Measurements from ENCODE around the gene LRRC8D. TPM values are rescaled to one million over a fixed set of nuclear protein-coding genes. Genes with fewer than 3 reads are reported as not detected.

The LRRC8D gene
- total RNA-seq, 1 donor from 2014 or later = 22.2 TPM

DNA sequence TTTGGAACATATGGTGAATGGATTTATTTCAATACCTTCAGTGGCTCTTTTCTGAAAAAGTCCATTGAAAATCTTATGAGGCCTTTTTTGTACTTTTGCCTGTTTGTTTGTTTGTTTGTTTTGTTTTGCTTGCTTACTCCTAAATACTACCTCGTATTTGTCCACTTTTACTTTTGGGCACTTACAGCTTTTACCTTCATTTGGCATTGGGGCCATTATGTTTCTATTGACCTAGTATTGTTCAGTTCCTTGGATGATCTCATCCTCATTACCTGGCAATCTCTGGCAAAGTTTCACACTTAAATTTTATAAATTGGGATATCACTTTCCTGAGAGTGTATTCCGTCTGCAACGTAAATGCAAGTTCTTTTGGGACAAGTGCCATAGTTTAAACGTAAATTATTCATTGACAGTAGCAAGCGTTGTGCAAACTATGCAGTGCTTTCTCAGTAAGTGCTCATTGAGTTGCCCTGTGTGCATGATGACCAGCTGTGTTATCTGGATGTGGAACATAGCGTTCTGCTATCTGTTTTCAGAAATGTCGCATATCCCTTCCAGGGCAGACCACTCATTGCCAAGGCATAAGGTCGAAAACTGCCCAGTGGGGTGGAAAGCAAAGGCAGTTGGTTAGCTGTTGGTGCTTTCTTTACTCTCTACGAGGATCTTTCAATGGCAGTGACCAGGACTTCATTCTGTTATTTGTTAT lies 51.1 kb downstream of the LRRC8D start:
- peaks cover 14% of the 10 kb centered on the region for H3K36me3 ChIP-seq
- no peaks in the 10 kb centered on the region for H3K27me3 ChIP-seq (ENCODE audit: low read depth)
- H3K27ac ChIP-seq = no peak overlapping the region
- intact Hi-C loops (cut with DNase I) = no loop called here
- peaks cover 6% of the 10 kb centered on the region for H3K4me1 ChIP-seq
- no peak overlapping the region for H3K4me3 ChIP-seq
- ATAC-seq = peak in 1 of 2 donors; percentile 57
- TF ChIP-seq, protein P1, sequence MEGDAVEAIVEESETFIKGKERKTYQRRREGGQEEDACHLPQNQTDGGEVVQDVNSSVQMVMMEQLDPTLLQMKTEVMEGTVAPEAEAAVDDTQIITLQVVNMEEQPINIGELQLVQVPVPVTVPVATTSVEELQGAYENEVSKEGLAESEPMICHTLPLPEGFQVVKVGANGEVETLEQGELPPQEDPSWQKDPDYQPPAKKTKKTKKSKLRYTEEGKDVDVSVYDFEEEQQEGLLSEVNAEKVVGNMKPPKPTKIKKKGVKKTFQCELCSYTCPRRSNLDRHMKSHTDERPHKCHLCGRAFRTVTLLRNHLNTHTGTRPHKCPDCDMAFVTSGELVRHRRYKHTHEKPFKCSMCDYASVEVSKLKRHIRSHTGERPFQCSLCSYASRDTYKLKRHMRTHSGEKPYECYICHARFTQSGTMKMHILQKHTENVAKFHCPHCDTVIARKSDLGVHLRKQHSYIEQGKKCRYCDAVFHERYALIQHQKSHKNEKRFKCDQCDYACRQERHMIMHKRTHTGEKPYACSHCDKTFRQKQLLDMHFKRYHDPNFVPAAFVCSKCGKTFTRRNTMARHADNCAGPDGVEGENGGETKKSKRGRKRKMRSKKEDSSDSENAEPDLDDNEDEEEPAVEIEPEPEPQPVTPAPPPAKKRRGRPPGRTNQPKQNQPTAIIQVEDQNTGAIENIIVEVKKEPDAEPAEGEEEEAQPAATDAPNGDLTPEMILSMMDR (IDR thresholded peaks at IDR 0.05) = no peak
- no peaks in the 10 kb centered on the region for H3K9me3 ChIP-seq
- no peak for DNase-seq

DNA sequence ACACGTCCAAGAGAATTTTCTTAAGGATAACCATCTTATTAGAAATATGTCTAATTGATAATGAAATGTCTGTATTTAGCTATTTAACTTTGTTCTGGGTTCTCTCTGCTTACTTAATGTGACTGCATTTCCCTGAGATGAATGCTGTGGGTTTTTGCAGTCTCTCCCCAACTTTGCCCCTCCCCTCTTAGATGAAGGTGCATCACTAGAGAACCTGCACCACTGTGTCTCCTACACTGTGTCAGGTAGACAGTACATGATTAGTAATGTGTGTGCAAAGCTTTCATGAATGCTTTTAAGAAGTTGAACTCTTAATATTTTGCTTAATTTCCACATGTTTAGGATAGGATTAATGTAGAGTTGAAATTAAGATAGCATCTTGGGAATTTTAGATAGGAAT lies 51.7 kb downstream of the LRRC8D start:
- no peaks in the 10 kb centered on the region for H3K9me3 ChIP-seq
- DNase-seq (no peak), ATAC-seq (no peak)
- no peak overlapping the region for H3K27ac ChIP-seq
- H3K36me3 ChIP-seq = peaks cover 14% of the 10 kb centered on the region
- H3K4me3 ChIP-seq = no peak overlapping the region
- intact Hi-C loops (cut with DNase I) = no loop called here
- TF ChIP-seq, protein P1 (IDR thresholded peaks at IDR 0.05) = no peak
- no peaks in the 10 kb centered on the region for H3K27me3 ChIP-seq (ENCODE audit: low read depth)
- peaks cover 6% of the 10 kb centered on the region for H3K4me1 ChIP-seq

DNA sequence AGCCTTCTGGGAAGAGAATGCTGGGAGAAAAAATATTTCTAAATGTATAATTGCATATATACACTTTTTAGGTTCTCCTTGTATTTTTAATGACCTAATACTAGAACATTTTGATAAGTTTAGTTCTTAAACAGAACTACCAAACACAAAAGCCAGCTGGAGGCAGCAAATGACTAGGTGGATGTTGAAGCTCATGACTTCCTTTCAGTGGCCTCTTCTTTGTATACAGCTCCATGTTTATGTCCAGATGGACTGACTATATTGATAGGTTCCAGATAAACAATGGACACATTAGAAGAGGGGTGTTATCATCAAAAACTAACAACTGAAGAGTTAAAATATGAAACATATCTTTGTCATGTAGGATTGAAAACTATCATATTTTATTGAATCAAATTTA lies 52.5 kb downstream of the LRRC8D start:
- no peak overlapping the region for H3K4me3 ChIP-seq
- peaks cover 6% of the 10 kb centered on the region for H3K4me1 ChIP-seq
- DNase-seq = no peak
- peaks cover 14% of the 10 kb centered on the region for H3K36me3 ChIP-seq
- no peak overlapping the region for H3K27ac ChIP-seq
- TF ChIP-seq, protein P1 (IDR thresholded peaks at IDR 0.05) = no peak
- intact Hi-C loops (cut with DNase I) = no loop called here
- no peak for ATAC-seq
- H3K9me3 ChIP-seq = no peaks in the 10 kb centered on the region
- H3K27me3 ChIP-seq (ENCODE audit: low read depth) = no peaks in the 10 kb centered on the region

DNA sequence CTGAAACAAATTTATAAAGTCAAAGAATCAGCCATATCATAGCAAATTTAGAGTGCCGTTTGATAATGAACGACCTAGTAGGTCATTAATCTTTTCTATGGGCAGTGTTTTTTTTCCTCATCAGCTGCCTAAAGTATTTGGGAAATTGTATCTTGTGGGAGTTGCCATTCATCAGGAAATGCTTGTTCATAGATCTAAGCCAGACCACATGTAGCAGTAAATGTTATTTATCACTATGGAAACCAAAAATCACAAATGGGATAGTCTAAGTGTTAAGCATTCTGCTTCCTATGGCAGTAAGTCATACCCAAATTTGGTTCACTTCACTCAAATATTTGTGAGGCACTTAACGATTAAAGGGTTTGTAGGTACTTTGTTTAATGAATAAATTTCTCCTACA lies 52.9 kb downstream of the LRRC8D start:
- Histone ChIP-seq H3K27ac (no peak overlapping the region), H3K4me1 (peaks cover 6% of the 10 kb centered on the region), H3K27me3 (ENCODE audit: low read depth) (no peaks in the 10 kb centered on the region), H3K4me3 (no peak overlapping the region), H3K9me3 (no peaks in the 10 kb centered on the region), H3K36me3 (peaks cover 14% of the 10 kb centered on the region)
- intact Hi-C loops (cut with DNase I) = no loop called here
- DNase-seq = no peak
- TF ChIP-seq, protein P1 (IDR thresholded peaks at IDR 0.05) = no peak
- peak; percentile 64 to 78 for ATAC-seq

DNA sequence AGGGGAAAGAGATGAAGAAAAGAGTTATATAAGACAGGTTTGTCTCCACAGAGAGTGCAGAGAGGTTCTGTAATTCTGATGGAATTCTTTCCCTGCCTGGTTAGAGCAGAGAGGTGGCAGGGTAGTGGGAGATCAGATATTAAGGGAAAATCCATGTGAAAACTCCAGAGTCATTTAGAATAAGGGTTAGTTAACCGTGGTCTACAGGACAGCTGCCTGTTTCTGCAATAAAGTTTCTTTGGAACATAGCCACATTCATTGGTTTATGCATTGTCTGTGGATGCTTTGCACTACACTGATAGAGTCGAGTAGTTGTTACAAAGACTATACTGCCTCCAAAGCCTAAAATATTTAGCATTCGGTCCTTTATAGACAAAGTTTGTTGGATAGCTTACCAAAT lies 55.6 kb downstream of the LRRC8D start:
- H3K4me3 ChIP-seq = no peak overlapping the region
- H3K36me3 ChIP-seq = no peaks in the 10 kb centered on the region
- H3K9me3 ChIP-seq = no peaks in the 10 kb centered on the region
- TF ChIP-seq, protein P1 (IDR thresholded peaks at IDR 0.05) = no peak
- no peak for ATAC-seq
- DNase-seq = no peak
- no peak overlapping the region for H3K27ac ChIP-seq
- intact Hi-C loops (cut with DNase I) = no loop called here
- H3K27me3 ChIP-seq (ENCODE audit: low read depth) = no peaks in the 10 kb centered on the region
- H3K4me1 ChIP-seq = peaks cover 6% of the 10 kb centered on the region

Measured in lower lobe of right lung (tissue), 2 donors.